ENCODE results near the gene THSD1.
"Not testable (repeated sequence)": the region's sequence is repeated elsewhere in the genome, so short reads cannot be mapped to it uniquely, and the experiment has no call there.

Gene THSD1

DNA sequence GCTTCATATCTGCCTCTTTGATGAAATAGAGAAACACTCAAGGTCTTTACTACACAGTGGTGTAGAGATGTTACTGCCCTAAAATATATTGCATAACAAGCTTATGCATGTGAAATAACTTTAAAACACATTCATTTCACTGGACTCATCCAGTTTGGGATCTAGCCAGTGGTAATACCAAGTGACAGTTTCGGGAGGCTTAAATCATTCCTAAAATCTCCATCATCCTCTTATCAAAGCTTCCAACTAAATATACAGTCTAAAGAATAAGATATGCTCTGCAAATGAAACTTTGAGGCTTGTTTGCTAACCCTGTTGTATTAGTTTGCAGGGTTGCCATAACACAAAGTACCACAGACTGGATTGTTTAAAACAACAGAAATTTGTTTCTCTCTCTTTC, 52.8 kb downstream of the THSD1 start:
- DNase-seq (ENCODE audit: low read depth) = no peak

- DNase-seq (ENCODE audit: low read depth) = no peak
Measured at GRCh38 chr13:52348983-52349780, 56.8 kb downstream of the THSD1 start.

DNA sequence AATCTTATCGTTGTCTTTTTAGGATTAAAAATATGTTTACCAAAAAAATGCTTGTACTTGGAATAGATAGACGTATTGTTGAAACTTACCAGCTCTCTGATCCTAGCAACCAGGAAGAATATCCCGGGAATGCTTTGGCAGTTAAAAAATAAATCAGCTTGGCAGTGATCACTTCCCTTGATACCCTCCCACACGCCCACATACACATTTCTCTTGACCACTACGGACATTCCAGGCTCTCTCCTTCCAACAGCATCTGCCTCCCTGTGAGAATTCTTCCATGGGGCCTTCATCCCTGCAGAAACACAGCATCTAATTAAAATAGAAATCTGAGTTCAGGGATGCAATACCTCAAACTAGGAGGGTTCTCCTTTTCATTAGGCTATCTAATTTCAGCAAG, 57.9 kb downstream of the THSD1 start:
- peak; percentile 90 for DNase-seq (ENCODE audit: low read depth)

GRCh38 chr13:52345631-52346251, 60.2 kb downstream of the THSD1 start:
- DNase-seq (ENCODE audit: low read depth) = no peak

DNA sequence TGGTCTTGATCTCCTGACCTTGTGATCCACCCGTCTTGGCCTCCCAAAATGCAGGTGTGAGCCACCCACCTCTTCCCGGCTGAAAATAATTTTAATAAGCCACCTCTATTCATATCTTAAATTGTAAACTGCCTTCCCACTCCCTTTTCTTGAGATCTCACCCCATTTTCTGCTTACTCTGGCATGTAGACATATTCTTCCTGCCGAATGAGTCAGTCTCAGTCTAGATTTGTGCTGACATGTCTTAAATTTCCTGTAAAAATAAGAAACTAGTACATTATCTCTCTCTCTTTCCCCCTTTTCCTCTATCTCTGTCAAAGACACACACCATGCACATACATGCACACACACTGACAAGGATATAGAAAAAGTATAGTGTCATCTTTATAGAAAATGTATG, 60.9 kb downstream of the THSD1 start:
- no peak for DNase-seq (ENCODE audit: low read depth)

- no peak for DNase-seq (ENCODE audit: low read depth)
Measured at GRCh38 chr13:52344108-52344507, 61.9 kb downstream of the THSD1 start.

- not testable (repeated sequence) for DNase-seq (ENCODE audit: low read depth)
Measured at GRCh38 chr13:52342203-52342602, 63.8 kb downstream of the THSD1 start.

DNA sequence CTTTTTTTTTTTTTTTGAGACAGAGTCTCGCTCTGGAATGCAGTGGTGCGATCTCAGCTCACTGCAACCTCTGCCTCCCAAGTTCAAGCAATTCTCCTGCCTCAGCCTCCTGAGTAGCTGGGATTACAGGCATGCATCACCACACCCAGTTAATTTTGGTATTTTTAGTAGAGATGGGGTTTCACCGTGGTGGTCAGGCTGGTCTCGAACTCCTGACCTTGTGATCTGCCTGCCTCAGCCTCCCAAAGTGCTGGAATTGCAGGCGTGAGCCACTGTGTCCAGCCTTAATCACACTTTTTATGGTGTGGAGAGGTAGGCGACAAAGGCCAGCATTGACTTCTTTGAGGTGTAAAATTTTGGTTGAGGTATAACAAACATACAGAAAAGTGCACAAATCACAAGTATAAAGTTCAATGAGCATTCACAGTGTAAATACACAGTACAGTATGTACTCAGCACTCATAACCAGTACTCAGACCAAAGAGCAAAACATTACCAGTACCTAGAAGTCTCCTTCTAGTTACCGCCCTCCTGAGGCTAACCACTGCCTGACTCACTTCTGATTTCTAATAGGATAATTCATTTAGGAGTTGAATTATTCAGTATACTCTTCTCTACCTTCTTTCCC, 68.0 kb downstream of the THSD1 start:
- DNase-seq (ENCODE audit: low read depth) = not testable (repeated sequence)

DNA sequence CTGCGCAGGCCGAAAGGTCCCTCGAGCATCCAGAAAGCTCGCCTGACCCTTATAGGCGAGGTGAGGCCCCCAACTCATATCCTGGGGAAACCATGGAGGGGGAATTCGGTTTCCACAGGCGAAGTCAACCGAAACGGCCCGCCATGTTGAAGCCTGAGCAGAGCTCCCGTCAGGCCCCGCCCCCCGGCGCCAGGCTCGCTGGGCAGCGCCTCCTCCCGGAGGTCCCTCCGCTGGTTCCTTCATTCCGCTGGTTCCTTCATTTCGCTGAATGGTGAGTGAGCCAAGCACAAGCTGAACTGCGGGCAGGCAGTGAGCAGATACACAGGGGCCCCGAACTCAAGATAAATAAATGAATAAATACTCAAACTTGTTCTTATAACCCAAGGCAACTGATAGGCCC, 71.9 kb downstream of the THSD1 start:
- DNase-seq (ENCODE audit: low read depth) = not testable (repeated sequence)

DNA sequence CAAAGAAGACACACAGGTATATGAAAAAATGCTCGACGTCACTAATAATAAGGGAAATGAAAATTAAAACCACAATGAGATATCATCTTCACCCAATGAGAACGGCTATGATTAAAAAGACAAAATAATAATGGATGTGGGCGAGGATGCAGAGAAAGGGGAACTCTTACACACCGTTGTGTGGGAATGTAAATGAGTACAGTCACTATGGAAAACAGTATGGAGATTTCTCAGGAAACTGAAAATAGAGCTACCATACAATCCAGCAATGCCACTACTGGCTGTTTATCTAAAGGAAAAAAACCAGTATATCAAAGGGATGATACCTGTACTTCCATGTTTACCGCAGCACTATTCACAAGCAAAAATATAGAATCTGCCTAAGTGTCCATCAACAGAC, 74.1 kb downstream of the THSD1 start:
- not testable (repeated sequence) for DNase-seq (ENCODE audit: low read depth)
